Mesenchymal stem cell (in vitro differentiated cells and primary cell): ENCODE data around the gene TSACC.

ENCODE experiments used
- DNase-seq: peaks from one replicate; pipeline ENCODE4 v3.0.0-alpha.2; 2013
- H2AFZ ChIP-seq: one replicate; pipeline ENCODE4 v1.6.1; 2013; ENCODE audit warnings: low read depth, mild to moderate bottlenecking, control low read depth, inconsistent platforms, low read length, moderate library complexity
- H2AK5ac ChIP-seq: 2 replicates; pipeline ENCODE4 v1.6.1; 2013; ENCODE audit warnings: low read length, moderate library complexity, mild to moderate bottlenecking, inconsistent platforms; ENCODE audit not compliant: severe bottlenecking
- H2BK120ac ChIP-seq: one replicate; pipeline ENCODE4 v1.6.1; 2013; ENCODE audit warnings: low read depth, mild to moderate bottlenecking, inconsistent platforms, low read length, moderate library complexity
- H2BK12ac ChIP-seq, 2 experiments: one replicate each; pipeline ENCODE4 v1.6.1; 2013; ENCODE audit warnings: inconsistent platforms in 2 of 2, low read length in 2 of 2, mild to moderate bottlenecking in 2 of 2, moderate library complexity in 2 of 2, control low read depth in 1 of 2
- H2BK15ac ChIP-seq: one replicate; pipeline ENCODE4 v1.6.1; 2013; ENCODE audit warnings: mild to moderate bottlenecking, low read depth, inconsistent platforms; ENCODE audit not compliant: poor library complexity, severe bottlenecking
- H2BK5ac ChIP-seq: 2 replicates; pipeline ENCODE4 v1.6.1; 2013; ENCODE audit warnings: low read depth, mild to moderate bottlenecking, low read length, control low read depth, inconsistent platforms; ENCODE audit not compliant: poor library complexity, severe bottlenecking
- H3K14ac ChIP-seq, 2 experiments: one replicate each; pipeline ENCODE4 v1.6.1; 2013; ENCODE audit warnings: inconsistent platforms in 2 of 2, low read length in 2 of 2, control low read depth in 1 of 2, mild to moderate bottlenecking in 1 of 2, moderate library complexity in 1 of 2
- H3K18ac ChIP-seq, 2 experiments: one replicate each; pipeline ENCODE4 v1.6.1; 2013; ENCODE audit warnings: inconsistent platforms in 2 of 2, low read length in 2 of 2, control low read depth in 1 of 2, low read depth in 1 of 2, mild to moderate bottlenecking in 1 of 2
- H3K23ac ChIP-seq, 2 experiments: one replicate each; pipeline ENCODE4 v1.6.1; 2013; ENCODE audit warnings: inconsistent platforms in 2 of 2, low read length in 2 of 2, mild to moderate bottlenecking in 2 of 2, moderate library complexity in 2 of 2, control low read depth in 1 of 2
- H3K27ac ChIP-seq: 2 replicates; pipeline ENCODE4 v1.5.1; 2013; ENCODE audit warnings: mild to moderate bottlenecking, moderate library complexity, low read length, control low read depth, inconsistent platforms; ENCODE audit not compliant: poor library complexity, severe bottlenecking
- H3K27me3 ChIP-seq, 2 experiments: 2 replicates each; pipeline versions ENCODE4 v1.6.1 to v1.7.0; 2013; ENCODE audit warnings: low read length in 2 of 2, mild to moderate bottlenecking in 2 of 2, moderate library complexity in 2 of 2, control low read depth in 1 of 2, inconsistent platforms in 1 of 2; ENCODE audit not compliant: control insufficient read depth in 1 of 2, insufficient read depth in 1 of 2
- H3K36me3 ChIP-seq, 2 experiments: 2 replicates each; pipeline versions ENCODE4 v1.6.1 to v1.7.0; 2013; ENCODE audit warnings: low read length in 2 of 2, control low read depth in 1 of 2, inconsistent platforms in 1 of 2, low read depth in 1 of 2, mild to moderate bottlenecking in 1 of 2; ENCODE audit not compliant: insufficient read depth in 2 of 2, control insufficient read depth in 1 of 2
- H3K4ac ChIP-seq, 2 experiments: one replicate each; pipeline ENCODE4 v1.6.1; 2013; ENCODE audit warnings: inconsistent platforms in 2 of 2, low read length in 2 of 2, mild to moderate bottlenecking in 2 of 2, moderate library complexity in 2 of 2, control low read depth in 1 of 2, low read depth in 1 of 2
- H3K4me1 ChIP-seq: 2 replicates; pipeline ENCODE4 v1.6.1; 2013; ENCODE audit warnings: low read depth, low read length, control low read depth; ENCODE audit not compliant: control insufficient read depth, insufficient read depth
- H3K4me2 ChIP-seq: 2 replicates; pipeline ENCODE4 v1.6.1; 2013; ENCODE audit warnings: low read length, mild to moderate bottlenecking, inconsistent platforms; ENCODE audit not compliant: poor library complexity, severe bottlenecking
- H3K4me3 ChIP-seq, 2 experiments: 2 replicates each; pipeline versions ENCODE4 v1.5.1 to v1.7.0; 2013; ENCODE audit warnings: low read length in 2 of 2, mild to moderate bottlenecking in 2 of 2, control low read depth in 1 of 2, low read depth in 1 of 2; ENCODE audit not compliant: insufficient read depth in 1 of 2
- H3K79me1 ChIP-seq: replicated peaks from 2 replicates; pipeline ENCODE4 v1.6.1; 2013; ENCODE audit warnings: mild to moderate bottlenecking, control low read depth, low read length, inconsistent platforms; ENCODE audit not compliant: poor library complexity, severe bottlenecking
- H3K9ac ChIP-seq: 2 replicates; pipeline ENCODE4 v1.7.0; 2013; ENCODE audit warnings: mild to moderate bottlenecking, low read length, moderate library complexity
- H3K9me3 ChIP-seq: 2 replicates; pipeline ENCODE4 v1.7.0; 2013; ENCODE audit warnings: mild to moderate bottlenecking, low read length; ENCODE audit not compliant: control insufficient read depth
- H4K8ac ChIP-seq: one replicate; pipeline ENCODE4 v1.6.1; 2013; ENCODE audit warnings: inconsistent platforms, mild to moderate bottlenecking, low read length, moderate library complexity
- H4K91ac ChIP-seq: one replicate; pipeline ENCODE4 v1.6.1; 2013; ENCODE audit warnings: mild to moderate bottlenecking, low read length, inconsistent platforms
- WGBS: methylation state at CpG from one replicate; pipeline ENCODE4 v1.1.7; 2013; ENCODE audit warnings: mixed read lengths; 5-methylcytosine and 5-hydroxymethylcytosine counted together

The TSACC gene

DNA sequence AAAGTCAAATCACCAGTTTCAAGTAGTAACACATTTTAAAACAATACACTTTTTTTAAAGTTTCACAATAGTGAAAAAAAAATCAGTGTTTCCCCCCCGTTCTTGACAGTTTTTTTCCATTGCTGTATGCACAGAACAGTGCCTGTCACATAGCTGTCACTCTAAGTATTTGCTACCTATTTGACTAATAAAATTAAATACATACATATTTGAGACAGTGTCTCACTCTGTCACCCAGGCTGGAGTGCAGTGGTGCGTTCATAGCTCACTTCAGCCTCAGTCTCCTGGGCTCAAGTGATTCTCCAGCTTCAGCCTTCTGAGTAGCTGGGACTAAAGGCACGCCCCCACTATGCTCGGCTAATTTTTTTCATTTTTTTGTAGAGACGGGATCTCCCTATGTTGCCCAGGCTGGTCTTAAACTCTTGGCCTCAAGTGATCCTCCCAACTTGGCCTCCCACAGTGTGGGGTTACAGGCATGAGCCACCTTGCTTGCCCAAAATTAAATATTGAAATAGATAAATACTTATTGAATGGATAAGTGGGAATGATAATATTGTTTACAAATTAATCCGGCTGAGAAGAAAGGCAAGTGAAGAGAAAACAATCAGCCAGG is 18.0 kb downstream of the TSACC start:
- Histone ChIP-seq H2BK15ac (no peak overlapping the region), H3K79me1 (no peaks in the 10 kb centered on the region), H3K14ac (no peak overlapping the region), H4K8ac (no peak overlapping the region), H3K9ac (no peak overlapping the region), H3K23ac (no peak overlapping the region), H3K27ac (no peak overlapping the region), H3K4ac (no peak overlapping the region), H3K4me1 (peaks cover 5% of the 10 kb centered on the region), H2AK5ac (no peak overlapping the region), H3K4me2 (no peak overlapping the region), H4K91ac (no peak overlapping the region), H3K9me3 (no peaks in the 10 kb centered on the region), H2AFZ (no peak overlapping the region), H2BK5ac (no peak overlapping the region), H3K18ac (no peak overlapping the region), H3K36me3 (no peaks in the 10 kb centered on the region), H2BK12ac (no peak overlapping the region), H3K27me3 (peaks cover 44 to 54% of the 10 kb centered on the region in 2 experiments), H3K4me3 (no peak overlapping the region), H2BK120ac (no peak overlapping the region)
- DNase-seq: no peak
- 73% methylated on average over 6 of the region's 6 CpGs for WGBS

DNA sequence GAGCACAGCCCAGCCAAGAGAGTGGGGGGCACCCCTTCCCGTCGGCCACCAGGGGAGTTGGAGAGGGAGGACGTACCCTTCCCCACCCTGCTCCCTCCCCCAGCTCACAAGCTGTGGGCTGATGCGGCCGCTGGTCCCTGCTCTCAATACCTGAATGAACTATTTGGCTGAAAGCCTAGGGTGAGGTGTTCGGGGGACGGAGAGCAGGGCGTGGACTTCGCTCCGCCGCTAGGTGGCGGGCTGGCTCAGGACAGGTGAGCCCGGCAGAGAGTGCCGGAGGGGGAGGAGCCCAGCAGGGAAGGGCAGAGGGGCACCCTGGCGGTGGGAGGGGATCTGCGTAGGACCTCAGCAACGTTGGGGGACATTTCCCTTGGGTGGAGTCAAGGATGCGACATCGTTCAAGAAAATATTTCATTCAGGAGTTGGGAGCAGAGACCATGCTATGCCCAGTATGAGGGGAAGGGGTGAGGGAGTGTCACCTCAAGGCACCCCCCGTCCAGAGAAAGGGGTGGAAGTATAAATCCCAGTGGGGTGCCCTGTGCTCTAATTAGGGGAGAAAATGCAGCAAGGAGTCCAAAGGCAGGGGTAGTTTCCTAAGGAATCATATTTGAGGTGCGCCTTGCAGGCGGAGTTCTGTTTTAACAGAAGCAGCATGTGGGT is 18.7 kb downstream of the TSACC start:
- Histone ChIP-seq H3K4me2 (peak overlapping the region; percentile 29), H3K36me3 (no peaks in the 10 kb centered on the region), H3K9me3 (no peaks in the 10 kb centered on the region), H3K27me3 (peaks cover 44 to 54% of the 10 kb centered on the region in 2 experiments), H2AK5ac (no peak overlapping the region), H2BK120ac (no peak overlapping the region), H4K8ac (no peak overlapping the region), H4K91ac (no peak overlapping the region), H3K4me1 (peaks cover 5% of the 10 kb centered on the region), H3K14ac (no peak overlapping the region), H3K79me1 (no peaks in the 10 kb centered on the region), H2BK12ac (no peak overlapping the region), H3K9ac (no peak overlapping the region), H3K4me3 (no peak overlapping the region), H2AFZ (no peak overlapping the region), H2BK5ac (no peak overlapping the region), H2BK15ac (no peak overlapping the region), H3K23ac (no peak overlapping the region), H3K18ac (no peak overlapping the region), H3K27ac (no peak overlapping the region), H3K4ac (no peak overlapping the region)
- WGBS: 9% methylated on average over 22 of the region's 22 CpGs
- peak; percentile 40 for DNase-seq

DNA sequence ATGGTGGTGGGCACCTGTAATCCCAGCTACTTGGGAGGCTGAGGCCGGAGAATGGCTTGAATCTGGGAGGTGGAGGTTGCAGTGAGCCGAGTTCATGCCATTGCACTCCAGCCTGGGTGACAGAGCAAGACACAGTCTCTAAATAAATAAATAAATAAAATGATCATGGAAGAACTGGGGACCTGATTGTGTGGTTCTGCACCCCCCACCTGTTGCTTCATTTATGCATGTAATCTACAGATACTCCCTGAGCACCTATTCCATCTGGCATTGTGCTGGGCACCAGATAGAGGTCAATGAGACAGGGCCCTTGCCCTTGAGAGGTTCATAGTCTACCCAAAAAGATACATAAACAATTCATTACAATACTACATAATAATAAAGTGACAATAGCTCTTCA is 19.7 kb downstream of the TSACC start:
- Histone ChIP-seq H3K9ac (no peak overlapping the region), H2AK5ac (no peak overlapping the region), H2AFZ (no peak overlapping the region), H2BK120ac (no peak overlapping the region), H2BK12ac (no peak overlapping the region), H3K4me3 (no peak overlapping the region), H3K23ac (no peak overlapping the region), H2BK5ac (no peak overlapping the region), H3K4ac (no peak overlapping the region), H3K18ac (no peak overlapping the region), H3K9me3 (no peaks in the 10 kb centered on the region), H3K79me1 (no peaks in the 10 kb centered on the region), H3K4me1 (peaks cover 5% of the 10 kb centered on the region), H3K27me3 (peaks cover 44 to 54% of the 10 kb centered on the region in 2 experiments), H3K14ac (no peak overlapping the region), H3K4me2 (no peak overlapping the region), H3K27ac (no peak overlapping the region), H2BK15ac (no peak overlapping the region), H3K36me3 (no peaks in the 10 kb centered on the region), H4K91ac (no peak overlapping the region), H4K8ac (no peak overlapping the region)
- no peak for DNase-seq
- 100% methylated on average over 1 of the region's 2 CpGs for whole genome bisulfite sequencing

DNA sequence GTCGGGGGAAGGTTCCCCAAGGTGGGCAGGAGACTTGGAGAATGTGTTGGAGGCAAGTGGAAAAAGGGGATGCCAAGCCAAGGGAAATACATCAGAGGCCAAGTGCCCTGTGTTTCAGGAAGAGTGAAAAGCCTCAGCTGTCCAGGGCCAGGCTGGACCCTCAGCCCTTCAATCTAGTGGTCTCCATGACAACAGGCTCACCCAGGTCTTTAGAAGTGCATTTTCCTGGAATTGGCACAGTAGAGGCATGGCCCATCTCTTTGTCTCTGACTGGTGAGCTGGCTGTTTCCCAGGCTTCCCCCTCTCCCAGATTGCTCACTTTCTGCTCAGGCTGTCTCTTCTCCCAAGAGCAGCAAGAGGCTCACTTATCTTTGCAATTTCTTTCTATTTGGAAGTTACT is 20.3 kb downstream of the TSACC start:
- Histone ChIP-seq H3K9me3 (no peaks in the 10 kb centered on the region), H3K27ac (no peak overlapping the region), H2BK5ac (no peak overlapping the region), H3K79me1 (no peaks in the 10 kb centered on the region), H3K36me3 (no peaks in the 10 kb centered on the region), H2BK120ac (no peak overlapping the region), H3K4me3 (no peak overlapping the region), H3K9ac (no peak overlapping the region), H4K8ac (no peak overlapping the region), H3K27me3 (peaks cover 41 to 53% of the 10 kb centered on the region in 2 experiments), H2BK15ac (no peak overlapping the region), H2AFZ (no peak overlapping the region), H3K14ac (no peak overlapping the region), H2BK12ac (no peak overlapping the region), H3K4me2 (no peak overlapping the region), H3K4ac (no peak overlapping the region), H3K18ac (no peak overlapping the region), H4K91ac (no peak overlapping the region), H2AK5ac (no peak overlapping the region), H3K4me1 (peaks cover 5% of the 10 kb centered on the region), H3K23ac (no peak overlapping the region)
- 54% methylated on average over 1 of the region's 1 CpG for WGBS
- DNase-seq: no peak
